Endothelial cell (in vitro differentiated cells): ENCODE results near the gene TRIM2. TPM values are rescaled to one million over a fixed set of nuclear protein-coding genes. Genes with fewer than 3 reads are reported as not detected.

Source experiments
- DNase-seq: peaks from one replicate; pipeline ENCODE4 v3.0.0; 2021; ENCODE audit warnings: low spot score
- H3K27ac Mint-ChIP-seq: one replicate; pipeline ENCODE4 v1.8.0; 2021; ENCODE audit warnings: mixed read lengths, inconsistent platforms; ENCODE audit not compliant: unreplicated experiment
- H3K27me3 Mint-ChIP-seq: one replicate; pipeline ENCODE4 v1.8.0; 2021; ENCODE audit warnings: mild to moderate bottlenecking, moderate library complexity, mixed read lengths, inconsistent platforms; ENCODE audit not compliant: unreplicated experiment
- H3K36me3 Mint-ChIP-seq: one replicate; pipeline ENCODE4 v1.8.0; 2021; ENCODE audit warnings: mild to moderate bottlenecking, low read depth, mixed read lengths, inconsistent platforms; ENCODE audit not compliant: unreplicated experiment
- H3K4me1 Mint-ChIP-seq: one replicate; pipeline ENCODE4 v1.8.0; 2021; ENCODE audit warnings: mild to moderate bottlenecking, mixed read lengths, inconsistent platforms; ENCODE audit not compliant: unreplicated experiment
- H3K4me3 Mint-ChIP-seq: one replicate; pipeline ENCODE4 v1.8.0; 2021; ENCODE audit warnings: mild to moderate bottlenecking, mixed read lengths, inconsistent platforms; ENCODE audit not compliant: unreplicated experiment
- H3K9me3 Mint-ChIP-seq: one replicate; pipeline ENCODE4 v1.8.0; 2021; ENCODE audit warnings: mixed read lengths, inconsistent platforms; ENCODE audit not compliant: unreplicated experiment
- total RNA-seq: library from RNA; stranded (reverse); fragmentation: NEBNext Ultra II Directional; extraction: Animal tissue kit (Norgen Biotek cat#: 25700); gene quantifications from one replicate; pipeline ENCODE4 v1.2.1, GENCODE V29; 2021; ENCODE audit not compliant: unreplicated experiment
- TF ChIP-seq, protein P1 (sequence below): fragments of 200-600 bp; sonication (generic); IDR thresholded peaks from one replicate; pipeline ENCODE4 v1.5.0; 2021; ENCODE audit warnings: antibody characterized with exemption; ENCODE audit not compliant: unreplicated experiment

TRIM2 gene
- total RNA-seq, 1 donor from 2014 or later, result 15.4 TPM

DNA sequence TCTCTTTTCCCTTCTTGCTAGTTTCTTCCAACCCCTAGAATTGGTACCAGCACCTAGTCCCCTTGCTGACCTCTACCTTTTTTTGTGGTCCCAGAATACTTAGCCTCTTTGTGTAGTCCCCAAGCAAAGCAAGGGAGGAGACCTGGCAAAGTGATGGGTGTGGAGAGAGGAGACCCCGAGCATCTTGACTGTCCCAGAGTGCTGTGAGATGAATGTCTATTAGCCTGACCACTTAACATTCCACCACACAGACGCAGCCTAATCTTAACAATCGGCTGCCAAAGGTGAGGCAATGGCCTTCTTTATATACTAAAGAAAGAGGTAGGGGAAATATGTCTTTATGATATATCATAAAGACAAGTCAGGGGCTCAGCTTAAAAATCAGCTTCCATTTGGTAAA, 55.9 kb downstream of the TRIM2 start:
- Mint-ChIP-seq H3K36me3 (no peaks in the 10 kb centered on the region), H3K9me3 (no peaks in the 10 kb centered on the region), H3K4me1 (no peaks in the 10 kb centered on the region), H3K4me3 (no peak overlapping the region), H3K27me3 (peaks cover 5% of the 10 kb centered on the region), H3K27ac (no peak overlapping the region)
- no peak for DNase-seq
- TF ChIP-seq, protein P1, sequence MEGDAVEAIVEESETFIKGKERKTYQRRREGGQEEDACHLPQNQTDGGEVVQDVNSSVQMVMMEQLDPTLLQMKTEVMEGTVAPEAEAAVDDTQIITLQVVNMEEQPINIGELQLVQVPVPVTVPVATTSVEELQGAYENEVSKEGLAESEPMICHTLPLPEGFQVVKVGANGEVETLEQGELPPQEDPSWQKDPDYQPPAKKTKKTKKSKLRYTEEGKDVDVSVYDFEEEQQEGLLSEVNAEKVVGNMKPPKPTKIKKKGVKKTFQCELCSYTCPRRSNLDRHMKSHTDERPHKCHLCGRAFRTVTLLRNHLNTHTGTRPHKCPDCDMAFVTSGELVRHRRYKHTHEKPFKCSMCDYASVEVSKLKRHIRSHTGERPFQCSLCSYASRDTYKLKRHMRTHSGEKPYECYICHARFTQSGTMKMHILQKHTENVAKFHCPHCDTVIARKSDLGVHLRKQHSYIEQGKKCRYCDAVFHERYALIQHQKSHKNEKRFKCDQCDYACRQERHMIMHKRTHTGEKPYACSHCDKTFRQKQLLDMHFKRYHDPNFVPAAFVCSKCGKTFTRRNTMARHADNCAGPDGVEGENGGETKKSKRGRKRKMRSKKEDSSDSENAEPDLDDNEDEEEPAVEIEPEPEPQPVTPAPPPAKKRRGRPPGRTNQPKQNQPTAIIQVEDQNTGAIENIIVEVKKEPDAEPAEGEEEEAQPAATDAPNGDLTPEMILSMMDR, result no peak

DNA sequence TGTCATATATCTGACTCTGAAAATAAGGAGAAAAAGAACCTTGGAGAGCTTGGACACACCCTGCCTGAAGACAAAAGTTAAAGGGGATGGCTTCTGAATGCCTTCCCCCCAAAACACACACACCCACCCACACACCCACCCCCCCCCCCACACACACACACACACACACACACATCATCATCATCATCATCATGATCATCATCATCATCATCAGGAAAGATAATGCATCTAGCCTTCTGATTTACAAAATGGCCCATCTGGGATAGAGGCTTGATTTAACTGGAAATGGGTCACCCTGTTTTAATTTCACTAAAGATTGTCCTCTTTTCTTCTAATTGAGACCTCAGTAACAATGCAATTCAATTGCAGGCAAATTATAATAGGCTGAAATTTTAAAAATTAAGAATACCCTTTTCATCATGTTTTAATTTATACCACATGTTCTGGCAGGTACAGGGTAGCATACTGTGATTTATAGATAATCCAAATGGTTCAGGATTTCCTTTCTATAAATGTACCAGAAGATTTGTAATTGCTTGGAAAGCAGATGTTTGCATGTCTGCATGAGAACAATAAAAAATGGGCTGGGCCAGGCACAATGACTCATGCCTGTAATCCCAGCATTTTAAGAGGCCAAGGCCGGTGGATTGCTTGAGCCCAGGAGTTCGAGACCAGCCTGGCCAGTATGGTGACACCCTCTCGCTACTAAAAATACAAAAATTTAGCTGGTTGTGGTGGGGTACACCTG, 56.5 kb downstream of the TRIM2 start:
- DNase-seq, result no peak
- Mint-ChIP-seq H3K36me3 (no peaks in the 10 kb centered on the region), H3K4me3 (no peak overlapping the region), H3K27me3 (peaks cover 3% of the 10 kb centered on the region), H3K27ac (no peak overlapping the region), H3K4me1 (no peaks in the 10 kb centered on the region), H3K9me3 (no peaks in the 10 kb centered on the region)
- TF ChIP-seq, protein P1, result no peak

DNA sequence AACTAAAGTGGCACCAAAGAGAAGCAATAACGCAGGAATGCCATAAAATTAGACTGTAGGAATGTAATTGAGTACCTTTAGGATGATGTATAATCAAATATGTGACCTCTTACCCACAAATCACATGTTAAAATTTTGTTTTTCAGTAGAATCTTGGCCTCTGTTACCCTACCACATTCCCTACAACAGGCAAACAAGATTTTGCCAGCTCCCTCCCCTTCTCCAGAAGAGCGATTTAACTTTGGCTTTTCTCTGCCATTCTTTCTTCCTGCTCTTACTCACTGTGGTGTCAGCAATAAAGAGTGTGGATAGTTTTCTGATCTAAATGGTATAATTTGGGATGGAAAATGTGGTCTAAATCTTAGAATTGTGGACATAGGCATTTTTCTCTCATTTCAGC, 57.2 kb downstream of the TRIM2 start:
- Mint-ChIP-seq H3K27ac (no peak overlapping the region), H3K4me3 (no peak overlapping the region)

DNA sequence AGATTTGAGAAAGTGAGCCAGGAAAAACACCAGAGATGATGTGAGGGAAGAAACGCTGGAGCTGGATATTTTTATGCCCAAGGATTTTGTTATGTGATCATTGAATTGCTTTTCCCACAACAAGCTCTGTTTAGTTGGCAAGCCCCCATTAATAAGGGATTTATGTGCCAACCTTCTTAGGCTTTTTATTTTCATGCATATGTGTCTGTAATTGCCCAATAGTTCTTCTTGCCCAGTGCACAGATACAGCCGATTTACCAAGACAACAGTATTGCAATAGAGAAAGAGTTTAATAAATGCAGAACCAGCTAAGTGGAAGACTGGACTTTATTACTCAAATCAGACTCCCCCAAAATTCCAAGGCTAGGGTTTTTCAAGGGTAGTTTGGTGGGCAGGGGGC, 57.7 kb downstream of the TRIM2 start:
- Mint-ChIP-seq H3K36me3 (no peaks in the 10 kb centered on the region), H3K9me3 (no peaks in the 10 kb centered on the region), H3K27me3 (peaks cover 2% of the 10 kb centered on the region), H3K4me3 (no peak overlapping the region), H3K4me1 (no peaks in the 10 kb centered on the region), H3K27ac (no peak overlapping the region)
- TF ChIP-seq, protein P1, result no peak
- no peak for DNase-seq

More for the DNA sequence above, 57.2 kb downstream of the TRIM2 start:
- no peak for DNase-seq
- Mint-ChIP-seq H3K9me3 (no peaks in the 10 kb centered on the region), H3K4me1 (no peaks in the 10 kb centered on the region), H3K36me3 (no peaks in the 10 kb centered on the region), H3K27me3 (peaks cover 2% of the 10 kb centered on the region)
- TF ChIP-seq, protein P1, result no peak

DNA sequence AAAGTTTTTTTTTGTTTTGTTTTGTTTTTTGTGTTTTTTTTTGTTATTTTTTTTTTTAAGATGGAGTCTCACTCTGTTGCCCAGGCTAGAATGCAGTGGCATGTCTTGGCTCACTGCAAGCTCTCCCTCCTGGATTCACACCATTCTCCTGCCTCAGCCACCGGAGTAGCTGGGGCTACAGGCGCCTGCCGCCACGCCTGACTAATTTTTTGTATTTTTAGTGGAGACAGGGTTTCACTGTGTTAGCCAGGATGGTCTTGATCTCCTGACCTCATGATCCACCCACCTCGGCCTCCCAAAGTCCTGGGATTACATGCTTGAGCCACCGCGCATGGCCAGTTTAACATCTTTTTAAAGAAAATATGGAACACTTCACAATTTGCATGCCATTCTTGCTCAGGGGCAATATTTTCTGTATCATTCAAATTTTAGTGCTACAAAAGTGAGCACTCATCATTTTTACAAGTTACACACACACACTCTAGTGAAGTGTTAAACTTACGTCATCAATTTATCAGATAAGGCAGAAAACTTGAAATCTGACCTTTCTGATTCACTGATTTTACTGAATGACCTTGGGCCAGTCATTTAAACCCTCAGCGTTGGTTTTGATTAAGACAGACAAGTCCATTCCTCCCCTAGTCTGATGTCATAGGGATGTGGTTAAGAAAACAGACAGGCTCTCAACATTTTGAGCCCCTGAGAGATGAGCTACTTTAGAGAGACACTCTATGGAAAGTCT, 61.2 kb downstream of the TRIM2 start:
- no peak for DNase-seq
- H3K4me1 Mint-ChIP-seq, result no peaks in the 10 kb centered on the region
- no peaks in the 10 kb centered on the region for H3K9me3 Mint-ChIP-seq
- TF ChIP-seq, protein P1, result no peak
- no peaks in the 10 kb centered on the region for H3K36me3 Mint-ChIP-seq
- no peak overlapping the region for H3K27ac Mint-ChIP-seq
- peaks cover 2% of the 10 kb centered on the region for H3K27me3 Mint-ChIP-seq
- H3K4me3 Mint-ChIP-seq, result no peak overlapping the region
